Chondrocyte (in vitro differentiated cells): Measurements from ENCODE around the gene MIPEP. TPM values are rescaled to one million over a fixed set of nuclear protein-coding genes. Genes with fewer than 3 reads are reported as not detected.

Experiments
- DNase-seq: peaks from one replicate; pipeline ENCODE4 v3.0.0; 2021; ENCODE audit warnings: mixed read lengths, low spot score
- H3K27ac Mint-ChIP-seq: one replicate; pipeline ENCODE4 v1.8.0; 2021; ENCODE audit warnings: mild to moderate bottlenecking, moderate library complexity, mixed read lengths; ENCODE audit not compliant: unreplicated experiment
- H3K27me3 Mint-ChIP-seq: 2 replicates; pipeline ENCODE4 v1.8.0; 2021; ENCODE audit warnings: low read depth, mixed read lengths
- H3K36me3 Mint-ChIP-seq: 2 replicates; pipeline ENCODE4 v1.8.0; 2021; ENCODE audit warnings: low read depth, mixed read lengths
- H3K4me1 Mint-ChIP-seq: 2 replicates; pipeline ENCODE4 v1.8.0; 2021; ENCODE audit warnings: low read depth, mild to moderate bottlenecking, mixed read lengths
- H3K4me3 Mint-ChIP-seq: one replicate; pipeline ENCODE4 v1.8.0; 2021; ENCODE audit warnings: mild to moderate bottlenecking, moderate library complexity, mixed read lengths; ENCODE audit not compliant: unreplicated experiment
- H3K9me3 Mint-ChIP-seq: 2 replicates; pipeline ENCODE4 v1.8.0; 2021; ENCODE audit warnings: low read depth, mixed read lengths
- CTCF ChIP-seq: fragments of 200-600 bp; sonication (generic); IDR thresholded peaks from 2 replicates; pipeline ENCODE4 v1.5.0; 2021; ENCODE audit warnings: antibody characterized with exemption, mild to moderate bottlenecking, moderate library complexity
- total RNA-seq: library from RNA; stranded (reverse); gene quantifications from 3 replicates; pipeline ENCODE4 v1.2.1, GENCODE V29; 2021

MIPEP gene
- total RNA-seq, 1 donor from 2014 or later, result 14.4 TPM

GRCh38 chr13:23847497-23847896, 41.7 kb downstream of the MIPEP start:
- H3K27me3 Mint-ChIP-seq, result no peaks in the 10 kb centered on the region
- no peak for TF ChIP-seq CTCF
- H3K36me3 Mint-ChIP-seq, result peaks cover 8% of the 10 kb centered on the region
- no peak overlapping the region for H3K4me3 Mint-ChIP-seq
- no peaks in the 10 kb centered on the region for H3K4me1 Mint-ChIP-seq
- H3K9me3 Mint-ChIP-seq, result no peaks in the 10 kb centered on the region
- no peak for DNase-seq
- H3K27ac Mint-ChIP-seq, result no peak overlapping the region

DNA sequence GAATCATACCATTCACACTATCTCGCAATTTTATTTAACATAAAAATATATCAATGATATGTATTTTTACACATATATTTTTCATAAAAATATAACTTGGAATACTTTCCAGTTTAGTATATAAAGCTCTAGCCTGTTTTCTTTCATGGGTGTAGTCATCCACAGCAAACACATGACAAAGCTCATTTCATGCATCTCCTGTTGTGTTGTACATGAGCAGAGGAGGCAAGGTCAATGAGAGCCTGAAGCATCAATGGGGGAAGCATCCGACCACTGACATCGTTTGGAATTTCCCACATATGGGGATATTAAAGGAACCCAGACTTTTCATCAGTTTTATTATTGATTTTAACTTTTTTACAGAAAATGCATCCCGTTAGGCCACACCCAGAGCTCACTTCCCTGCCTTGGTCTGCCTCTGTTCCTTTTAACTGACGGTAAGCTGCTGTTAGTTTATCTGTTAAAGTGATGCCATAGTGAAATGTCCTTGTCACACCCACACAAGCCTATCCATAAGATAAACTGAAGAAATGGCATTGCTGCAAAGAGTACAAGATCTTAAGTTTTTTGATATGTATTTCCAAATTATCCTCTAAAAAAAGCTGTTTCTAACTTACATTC, 44.0 kb downstream of the MIPEP start:
- TF ChIP-seq CTCF, result no peak

DNA sequence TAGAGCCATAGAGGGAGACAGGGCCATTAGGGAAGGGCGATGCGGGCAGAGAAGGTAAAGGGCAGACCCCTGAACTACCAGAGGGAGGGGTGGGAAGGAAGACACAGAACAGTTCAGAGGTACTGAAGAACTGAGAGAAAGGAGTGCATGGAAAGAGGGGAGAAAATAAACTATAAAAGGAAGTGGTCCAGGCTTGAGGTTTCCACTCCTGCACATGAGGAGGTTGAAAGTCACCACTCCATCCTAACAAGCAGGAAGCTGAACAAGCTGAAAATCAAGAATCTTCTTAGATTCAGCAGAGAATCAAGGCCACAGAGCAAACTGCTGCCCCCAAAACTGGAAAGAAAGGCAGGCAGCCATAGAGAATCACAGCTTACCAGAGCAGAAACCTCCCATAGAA, 45.1 kb downstream of the MIPEP start:
- no peak for DNase-seq
- Mint-ChIP-seq H3K9me3 (no peaks in the 10 kb centered on the region), H3K36me3 (peaks cover 15% of the 10 kb centered on the region), H3K27me3 (no peaks in the 10 kb centered on the region), H3K4me1 (no peaks in the 10 kb centered on the region), H3K4me3 (no peak overlapping the region), H3K27ac (no peak overlapping the region)
- TF ChIP-seq CTCF, result no peak

More for the DNA sequence above, 44.0 kb downstream of the MIPEP start:
- no peak overlapping the region for H3K4me3 Mint-ChIP-seq
- no peaks in the 10 kb centered on the region for H3K4me1 Mint-ChIP-seq
- no peaks in the 10 kb centered on the region for H3K9me3 Mint-ChIP-seq
- peaks cover 15% of the 10 kb centered on the region for H3K36me3 Mint-ChIP-seq
- no peak for DNase-seq
- no peak overlapping the region for H3K27ac Mint-ChIP-seq
- no peaks in the 10 kb centered on the region for H3K27me3 Mint-ChIP-seq

GRCh38 chr13:23843436-23843835, 45.8 kb downstream of the MIPEP start:
- no peak for TF ChIP-seq CTCF
- no peaks in the 10 kb centered on the region for H3K9me3 Mint-ChIP-seq
- H3K27ac Mint-ChIP-seq, result no peak overlapping the region

GRCh38 chr13:23842406-23842805, 46.8 kb downstream of the MIPEP start:
- no peak for TF ChIP-seq CTCF
- DNase-seq, result no peak
- no peak overlapping the region for H3K4me3 Mint-ChIP-seq
- H3K4me1 Mint-ChIP-seq, result no peaks in the 10 kb centered on the region
- H3K9me3 Mint-ChIP-seq, result no peaks in the 10 kb centered on the region
- no peak overlapping the region for H3K27ac Mint-ChIP-seq
- H3K27me3 Mint-ChIP-seq, result no peaks in the 10 kb centered on the region
- H3K36me3 Mint-ChIP-seq, result peaks cover 16% of the 10 kb centered on the region

More at GRCh38 chr13:23843436-23843835, 45.8 kb downstream of the MIPEP start:
- no peaks in the 10 kb centered on the region for H3K27me3 Mint-ChIP-seq
- H3K4me1 Mint-ChIP-seq, result no peaks in the 10 kb centered on the region
- no peak for DNase-seq
- H3K36me3 Mint-ChIP-seq, result peaks cover 15% of the 10 kb centered on the region
- no peak overlapping the region for H3K4me3 Mint-ChIP-seq
